GM12801 (cell line): ENCODE data around the gene NFIB.

Experiments
- TF ChIP-seq, protein P1 (sequence below): IDR thresholded peaks from one replicate; pipeline ENCODE4 v1.5.1; 2011; ENCODE audit warnings: control low read depth; ENCODE audit not compliant: insufficient read length; ENCODE audit errors: extremely low read depth

NFIB gene

DNA sequence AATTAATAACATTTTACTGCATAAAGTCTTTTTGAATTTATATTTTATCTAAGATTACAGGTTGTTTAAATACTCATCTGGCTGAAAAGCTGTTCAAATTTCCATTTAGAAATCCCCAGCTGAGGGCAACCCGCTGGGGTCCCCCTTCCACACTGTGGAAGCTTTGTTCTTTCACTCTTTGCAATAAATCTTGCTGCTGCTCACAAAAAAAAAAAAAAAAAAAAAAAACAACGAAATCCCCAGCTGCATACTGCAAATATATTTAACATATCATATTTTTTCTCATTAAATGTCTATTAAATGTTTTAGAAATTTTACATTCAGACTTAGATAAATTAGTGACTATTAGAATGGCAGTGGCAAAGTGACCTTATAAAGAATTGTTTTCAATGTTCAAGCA is 172.2 kb downstream of the NFIB start:
- TF ChIP-seq, protein P1, sequence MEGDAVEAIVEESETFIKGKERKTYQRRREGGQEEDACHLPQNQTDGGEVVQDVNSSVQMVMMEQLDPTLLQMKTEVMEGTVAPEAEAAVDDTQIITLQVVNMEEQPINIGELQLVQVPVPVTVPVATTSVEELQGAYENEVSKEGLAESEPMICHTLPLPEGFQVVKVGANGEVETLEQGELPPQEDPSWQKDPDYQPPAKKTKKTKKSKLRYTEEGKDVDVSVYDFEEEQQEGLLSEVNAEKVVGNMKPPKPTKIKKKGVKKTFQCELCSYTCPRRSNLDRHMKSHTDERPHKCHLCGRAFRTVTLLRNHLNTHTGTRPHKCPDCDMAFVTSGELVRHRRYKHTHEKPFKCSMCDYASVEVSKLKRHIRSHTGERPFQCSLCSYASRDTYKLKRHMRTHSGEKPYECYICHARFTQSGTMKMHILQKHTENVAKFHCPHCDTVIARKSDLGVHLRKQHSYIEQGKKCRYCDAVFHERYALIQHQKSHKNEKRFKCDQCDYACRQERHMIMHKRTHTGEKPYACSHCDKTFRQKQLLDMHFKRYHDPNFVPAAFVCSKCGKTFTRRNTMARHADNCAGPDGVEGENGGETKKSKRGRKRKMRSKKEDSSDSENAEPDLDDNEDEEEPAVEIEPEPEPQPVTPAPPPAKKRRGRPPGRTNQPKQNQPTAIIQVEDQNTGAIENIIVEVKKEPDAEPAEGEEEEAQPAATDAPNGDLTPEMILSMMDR: no peak

DNA sequence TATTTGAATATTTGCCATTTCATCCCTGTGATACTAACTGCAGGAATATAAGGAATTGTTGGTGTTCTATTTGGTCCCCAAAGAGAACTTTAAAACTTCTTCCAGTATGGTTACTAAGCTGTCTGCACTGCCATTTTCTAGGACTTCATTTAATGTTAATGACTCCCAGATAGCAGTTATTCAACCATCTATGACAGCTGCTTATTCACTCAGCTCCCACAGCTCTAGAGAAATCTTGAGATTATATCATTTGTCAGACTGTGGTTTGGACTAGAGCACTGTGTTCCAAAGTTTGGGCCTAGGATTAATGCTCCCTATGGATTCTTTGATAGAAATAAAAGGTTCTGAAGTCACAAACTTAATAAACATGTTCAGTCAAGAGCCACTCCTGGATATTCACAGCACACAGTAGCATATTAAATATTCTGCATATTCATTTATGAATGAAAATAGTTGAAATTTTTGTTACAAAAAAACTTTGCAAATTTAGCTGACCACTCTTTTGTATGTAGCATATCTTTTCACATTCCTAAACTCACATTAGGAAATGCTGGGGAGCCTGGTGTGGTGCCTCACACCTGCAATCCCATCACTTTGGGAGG is 173.7 kb downstream of the NFIB start:
- TF ChIP-seq, protein P1: no peak

DNA sequence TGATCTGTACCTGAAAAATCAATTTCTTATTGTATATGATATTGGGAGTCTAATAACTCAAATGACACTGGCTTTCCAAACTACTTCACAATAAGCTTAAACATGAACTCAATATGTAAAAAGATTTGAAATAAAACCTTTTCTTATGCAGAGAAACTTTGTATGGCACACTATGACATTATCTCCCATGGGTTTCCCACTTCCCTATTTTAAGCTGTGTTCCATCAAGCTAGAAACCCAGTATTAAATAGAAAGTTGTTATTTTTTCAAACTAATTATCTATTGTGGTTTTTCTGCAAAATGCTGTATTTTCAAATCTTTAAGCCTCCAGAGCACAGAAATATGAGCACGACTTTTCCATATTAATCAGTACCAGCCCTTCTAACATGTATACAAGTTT is 174.7 kb downstream of the NFIB start:
- TF ChIP-seq, protein P1: no peak

DNA sequence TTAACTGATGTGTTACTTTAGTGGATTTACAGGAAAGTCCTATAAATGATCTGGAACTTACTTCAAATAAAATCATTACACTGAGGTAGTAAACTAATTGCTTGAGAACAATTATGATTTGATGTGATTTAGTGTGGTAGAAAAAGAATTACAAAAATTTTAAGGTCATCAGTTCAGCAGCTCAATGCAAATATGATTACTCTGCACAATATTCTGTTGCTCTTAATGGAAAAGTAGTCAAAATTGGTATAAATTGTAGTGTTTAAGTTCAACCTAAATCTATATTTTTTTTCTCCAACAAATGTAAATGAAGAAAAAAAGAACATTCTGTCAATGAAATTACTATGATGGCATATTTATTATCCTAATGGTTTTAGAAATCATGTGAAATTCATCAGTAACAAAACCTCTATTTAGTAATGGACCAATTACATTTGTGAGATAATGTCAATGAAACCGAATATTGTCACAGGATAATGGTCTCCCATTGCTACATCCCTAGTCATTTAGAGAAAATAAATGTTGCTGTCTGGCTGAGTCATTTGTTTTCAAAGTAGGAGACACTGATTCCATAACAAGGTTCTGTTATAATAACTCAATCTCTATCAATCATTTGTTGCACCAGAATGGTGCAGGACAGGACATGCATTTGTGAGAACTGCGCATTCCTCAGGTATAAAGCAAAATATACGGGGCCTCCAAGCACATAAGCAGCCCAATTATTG is 177.1 kb downstream of the NFIB start:
- TF ChIP-seq, protein P1: no peak

DNA sequence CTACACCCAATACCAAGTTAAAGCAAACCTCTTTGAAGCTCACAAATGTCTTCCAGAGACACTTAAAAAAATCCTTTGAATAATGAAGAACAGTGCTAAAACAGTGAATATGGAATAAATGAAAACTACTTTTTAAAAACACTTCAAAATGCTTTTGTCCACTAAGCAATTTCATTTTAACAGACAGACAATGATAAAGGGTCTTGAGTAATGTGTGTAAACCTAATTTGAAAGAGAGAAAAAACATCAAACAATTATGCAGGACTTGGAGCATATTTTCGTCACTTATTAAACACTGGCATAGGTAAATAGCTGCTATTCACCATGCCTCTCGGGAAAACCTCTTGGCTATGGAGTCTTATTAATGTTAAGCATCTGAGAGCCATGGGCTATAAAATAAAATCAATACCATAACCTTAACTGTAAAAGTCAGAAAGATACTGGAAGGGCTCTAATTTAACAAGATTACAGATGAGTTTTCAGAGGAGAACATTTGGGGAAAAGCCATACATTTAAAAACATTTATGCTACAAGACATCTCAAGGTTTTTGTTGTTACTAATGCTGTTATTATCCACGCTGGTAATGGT is 177.8 kb downstream of the NFIB start:
- TF ChIP-seq, protein P1: no peak

DNA sequence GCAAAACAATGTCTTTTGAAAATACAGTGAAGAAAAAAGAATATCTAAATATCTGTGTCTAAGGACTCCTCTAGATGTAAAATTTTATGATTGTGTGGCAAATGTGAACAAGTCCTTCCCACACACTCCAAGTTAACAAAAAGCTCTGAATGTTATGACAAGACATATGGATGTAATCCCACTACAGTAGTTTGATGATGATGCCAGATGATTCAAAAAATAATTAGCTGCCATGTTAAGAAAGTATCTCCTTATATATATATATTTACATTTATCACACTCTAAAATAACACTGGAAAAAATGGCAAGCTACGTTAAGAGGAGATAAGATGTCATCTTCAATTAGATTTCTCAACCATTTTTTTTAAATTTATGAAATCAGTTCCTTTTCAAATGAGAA is 178.5 kb downstream of the NFIB start:
- TF ChIP-seq, protein P1: no peak

DNA sequence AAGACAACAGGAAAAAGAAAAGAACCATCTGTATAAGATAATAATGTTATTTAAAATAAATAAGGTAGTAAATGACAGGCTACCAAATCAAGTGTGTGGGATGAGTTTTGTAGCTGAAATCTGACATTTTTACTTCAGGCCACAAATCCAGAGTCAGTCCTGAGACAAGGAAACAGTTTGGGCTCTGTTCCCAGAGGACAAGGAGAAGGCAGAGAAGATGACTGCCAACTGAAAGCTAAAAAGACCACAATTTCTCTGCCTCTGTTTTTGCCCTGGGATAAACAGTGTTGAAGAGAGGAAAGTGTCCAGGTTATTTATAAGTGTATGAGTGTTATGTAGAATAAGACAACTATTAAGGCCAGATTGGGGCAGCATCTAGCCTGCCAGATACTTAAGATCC is 180.5 kb downstream of the NFIB start:
- TF ChIP-seq, protein P1: no peak
